Fibroblast of skin of scalp (primary cell): Measurements from ENCODE around the gene BICC1.
A peak's percentile ranks its signal among the peaks of the same experiment; 100 is the strongest.

ENCODE experiments used
- DNase-seq: peaks from one replicate; pipeline ENCODE4 v3.0.0-alpha.2; 2013

BICC1 gene

GRCh38 chr10:58651742-58652141 lies 139.1 kb downstream of the BICC1 start:
- DNase-seq: no peak

- DNase-seq: peak; percentile 91
Measured at GRCh38 chr10:58653139-58653538, 140.5 kb downstream of the BICC1 start.

- DNase-seq: peak; percentile 68
Measured at GRCh38 chr10:58660575-58661255, 148.0 kb downstream of the BICC1 start.

GRCh38 chr10:58661336-58661735 lies 148.7 kb downstream of the BICC1 start:
- peak; percentile 75 for DNase-seq

- no peak for DNase-seq
Measured at GRCh38 chr10:58661902-58662301, 149.2 kb downstream of the BICC1 start.

- peak; percentile 84 for DNase-seq
Measured at GRCh38 chr10:58662314-58662713, 149.6 kb downstream of the BICC1 start.

- no peak for DNase-seq
Measured at GRCh38 chr10:58665361-58665760, 152.7 kb downstream of the BICC1 start.

GRCh38 chr10:58666024-58666423 lies 153.4 kb downstream of the BICC1 start:
- no peak for DNase-seq

- no peak for DNase-seq
Measured at GRCh38 chr10:58667658-58668310, 155.1 kb downstream of the BICC1 start.

- peak; percentile 58 for DNase-seq
Measured at GRCh38 chr10:58672845-58673244, 160.2 kb downstream of the BICC1 start.

GRCh38 chr10:58674251-58674650 lies 161.6 kb downstream of the BICC1 start:
- peak; percentile 31 for DNase-seq

GRCh38 chr10:58675321-58675720 lies 162.6 kb downstream of the BICC1 start:
- DNase-seq: no peak

GRCh38 chr10:58691528-58691927 lies 178.9 kb downstream of the BICC1 start:
- DNase-seq: no peak

GRCh38 chr10:58693919-58694318 lies 181.2 kb downstream of the BICC1 start:
- DNase-seq: no peak

- DNase-seq: no peak
Measured at GRCh38 chr10:58695022-58695421, 182.3 kb downstream of the BICC1 start.

GRCh38 chr10:58696736-58697135 lies 184.1 kb downstream of the BICC1 start:
- peak; percentile 83 for DNase-seq

GRCh38 chr10:58697691-58698090 lies 185.0 kb downstream of the BICC1 start:
- DNase-seq: no peak

GRCh38 chr10:58698777-58699356 lies 186.2 kb downstream of the BICC1 start:
- peak; percentile 54 for DNase-seq

GRCh38 chr10:58700591-58700990 lies 187.9 kb downstream of the BICC1 start:
- DNase-seq: no peak

- peak; percentile 95 for DNase-seq
Measured at GRCh38 chr10:58701405-58702135, 188.9 kb downstream of the BICC1 start.

GRCh38 chr10:58704226-58704625 lies 191.6 kb downstream of the BICC1 start:
- peak; percentile 38 for DNase-seq

GRCh38 chr10:58704671-58705141 lies 192.0 kb downstream of the BICC1 start:
- peak; percentile 69 for DNase-seq

GRCh38 chr10:58706836-58707235 lies 194.2 kb downstream of the BICC1 start:
- DNase-seq: no peak
